Suppressor macrophage treated with lipopolysaccharide for 1 hour (primary cell): Measurements from ENCODE around the gene DCLRE1A.
"Not testable (repeated sequence)": the region's sequence is repeated elsewhere in the genome, so short reads cannot be mapped to it uniquely, and the experiment has no call there.

ENCODE experiments used
- DNase-seq, 3 donors: peaks; one replicate each; pipeline ENCODE4 v3.0.0-alpha.2; 2020 to 2022

Gene DCLRE1A

GRCh38 chr10:113857210-113857609 lies 3.3 kb upstream of the DCLRE1A start:
- DNase-seq: no peak

GRCh38 chr10:113856563-113856962 lies 2.7 kb upstream of the DCLRE1A start:
- DNase-seq: no peak

- DNase-seq: peak; percentile 80 to 86 (median 82)
Observed at GRCh38 chr10:113854761-113855588, 1.1 kb upstream of the DCLRE1A start.

DNA sequence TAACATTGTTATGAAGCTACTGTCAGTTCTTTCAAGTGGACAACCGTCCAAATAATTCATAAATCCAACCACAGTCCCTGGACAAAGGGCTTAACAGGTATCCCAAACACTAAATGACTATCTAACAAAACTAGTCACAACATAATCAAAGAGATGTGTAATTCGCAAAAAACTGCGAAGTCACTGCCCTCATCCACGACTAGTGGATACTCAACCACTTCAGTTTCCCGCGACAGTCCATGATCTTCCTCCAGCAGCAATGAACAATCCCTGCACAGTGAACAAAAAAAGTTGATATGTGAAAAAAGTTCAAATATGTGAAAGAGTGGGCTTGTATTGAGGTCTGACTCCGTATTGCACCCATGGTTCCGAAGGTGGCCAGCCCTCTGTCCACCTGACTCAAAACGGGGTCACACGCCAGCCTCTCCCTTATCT lies 287 bp downstream of the DCLRE1A start:
- DNase-seq: no peak

- DNase-seq: no peak
Observed at GRCh38 chr10:113849946-113850345, 3.9 kb downstream of the DCLRE1A start.

DNA sequence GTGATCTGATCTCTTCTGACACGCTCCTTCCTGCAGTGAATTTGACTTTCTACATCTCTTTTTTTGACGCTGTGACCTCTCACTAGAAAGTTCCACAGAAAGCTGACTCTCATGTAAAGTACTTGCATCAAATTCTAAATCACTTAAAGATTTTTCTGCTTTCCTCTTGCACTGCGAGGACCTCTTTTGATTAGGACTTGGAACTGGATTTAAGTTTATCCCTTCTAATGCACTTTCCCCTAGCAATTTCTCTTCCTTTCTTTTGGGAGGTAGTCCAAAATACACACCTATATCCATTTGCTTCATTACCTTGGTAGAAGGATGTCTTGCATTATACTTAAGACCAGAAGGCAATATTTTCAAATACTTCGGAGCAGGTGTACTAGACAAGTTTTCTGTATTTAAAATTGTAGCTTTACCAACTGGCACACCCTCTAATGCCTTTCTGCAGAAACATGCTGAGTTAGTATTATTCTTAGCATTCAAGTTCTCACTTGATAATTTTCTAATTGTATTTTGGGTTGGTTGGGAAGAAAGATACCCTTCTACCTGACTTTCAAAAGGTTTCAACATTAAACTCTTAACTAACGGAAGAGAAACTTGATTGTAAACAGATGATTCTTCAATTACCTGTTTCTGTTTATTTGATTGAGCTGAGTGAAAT lies 4.6 kb downstream of the DCLRE1A start:
- no peak for DNase-seq

- no peak for DNase-seq
Observed at GRCh38 chr10:113846036-113846435, 7.8 kb downstream of the DCLRE1A start.

DNA sequence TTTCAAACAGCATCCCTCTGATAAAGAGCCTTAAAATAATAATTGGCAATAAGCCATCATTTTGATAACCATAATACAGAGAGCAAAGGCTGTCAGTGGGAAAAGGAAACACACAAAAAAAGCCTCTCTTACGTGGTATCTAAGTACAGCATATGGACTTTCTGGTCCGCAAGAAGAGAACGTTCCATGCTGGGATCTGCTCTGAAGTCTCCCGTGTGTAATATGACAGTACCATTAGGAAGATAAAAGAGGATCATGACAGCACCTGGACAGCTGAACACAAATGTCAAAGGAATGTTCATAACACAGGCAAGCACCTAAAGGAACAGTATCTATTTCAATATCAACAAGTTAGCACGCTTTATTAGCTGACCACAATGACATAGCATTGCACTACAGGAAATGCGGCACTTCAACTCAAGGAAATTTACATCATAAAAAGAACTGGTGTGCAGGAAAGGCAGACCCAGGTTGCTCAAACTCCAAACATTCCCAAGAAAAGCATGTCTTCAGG lies 9.9 kb downstream of the DCLRE1A start:
- no peak for DNase-seq

- DNase-seq: no peak
Observed at GRCh38 chr10:113842171-113842570, 11.7 kb downstream of the DCLRE1A start.

DNA sequence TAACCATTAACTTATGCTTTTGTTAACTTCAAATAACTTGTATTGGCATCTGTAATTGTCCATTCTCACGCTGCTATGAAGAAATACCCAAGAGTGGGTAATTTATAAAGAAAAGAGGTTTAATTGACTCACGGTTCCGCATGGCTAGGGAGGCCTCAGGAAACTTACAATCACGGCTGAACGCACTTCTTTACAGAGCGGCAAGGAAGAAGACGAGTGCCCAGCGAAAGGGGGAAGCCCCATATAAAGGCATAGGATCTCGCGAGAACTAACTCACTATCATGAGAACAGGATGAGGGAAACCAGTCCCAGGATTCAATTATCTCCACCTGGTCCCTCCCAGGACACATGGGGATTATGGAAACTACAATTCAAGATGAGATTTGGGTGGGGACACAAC lies 25.3 kb downstream of the DCLRE1A start:
- not testable (repeated sequence) for DNase-seq

- no peak for DNase-seq
Observed at GRCh38 chr10:113825791-113826190, 28.1 kb downstream of the DCLRE1A start.

DNA sequence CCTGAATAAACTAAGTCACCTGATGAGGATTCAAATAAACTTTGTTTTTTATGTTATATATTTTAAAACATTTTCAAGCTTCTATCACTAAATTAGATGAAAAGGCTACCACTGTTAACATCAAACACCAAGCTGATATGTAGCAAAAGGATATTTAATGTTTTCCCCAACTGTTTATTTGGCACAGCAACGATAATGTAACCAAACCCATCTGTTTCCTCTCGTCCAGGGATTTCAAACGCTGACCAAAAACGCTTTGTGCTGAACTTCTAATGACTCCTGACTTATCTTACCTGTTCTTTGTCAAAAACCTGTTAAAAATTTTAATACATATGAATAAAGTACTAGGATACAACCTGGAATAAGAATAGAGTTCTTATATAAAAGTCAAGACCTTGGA lies 30.5 kb downstream of the DCLRE1A start:
- no peak for DNase-seq

DNA sequence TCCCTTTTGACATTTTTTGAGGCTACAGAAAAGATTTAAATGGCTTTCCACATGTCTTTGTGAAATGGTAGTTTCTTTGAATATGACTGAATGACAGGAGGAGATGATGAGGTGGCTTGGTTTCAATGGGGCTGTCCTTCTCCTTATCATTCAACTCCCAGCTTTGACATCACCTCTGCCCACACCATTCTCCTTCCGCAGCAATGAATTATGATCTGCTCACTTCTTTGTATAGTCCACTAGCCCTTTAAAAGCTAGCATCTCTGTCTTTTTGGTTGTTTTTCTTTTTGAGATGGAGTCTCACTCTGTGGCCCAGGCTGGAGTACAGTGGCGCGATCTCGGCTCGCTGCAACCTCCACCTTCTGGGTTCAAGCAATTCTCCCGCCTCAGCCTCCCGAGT lies 31.7 kb downstream of the DCLRE1A start:
- DNase-seq: no peak

- DNase-seq: not testable (repeated sequence)
Observed at GRCh38 chr10:113821306-113821705, 32.6 kb downstream of the DCLRE1A start.

DNA sequence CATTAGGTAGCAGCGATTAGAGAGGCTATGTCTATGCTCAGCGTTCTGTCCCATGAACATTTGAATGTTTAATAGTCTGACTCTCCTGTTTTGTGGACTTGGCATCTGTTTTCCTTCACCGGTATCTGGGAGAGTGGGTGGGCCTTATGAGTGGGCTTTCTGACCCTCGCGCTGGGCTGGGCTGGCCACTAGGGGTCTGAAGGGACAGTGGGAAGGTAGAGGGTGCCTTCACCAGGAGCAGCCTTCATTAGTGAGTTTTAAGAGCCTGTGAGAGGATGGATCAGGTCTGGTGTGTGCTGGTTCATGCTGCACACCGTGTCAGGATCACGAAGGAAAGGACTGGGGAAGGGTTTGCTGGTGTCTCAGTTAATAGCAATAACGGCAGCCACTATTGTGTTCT lies 33.4 kb downstream of the DCLRE1A start:
- DNase-seq: no peak

- DNase-seq: no peak
Observed at GRCh38 chr10:113819989-113820388, 33.9 kb downstream of the DCLRE1A start.

GRCh38 chr10:113814700-113815099 lies 39.2 kb downstream of the DCLRE1A start:
- not testable (repeated sequence) for DNase-seq

- DNase-seq: no peak
Observed at GRCh38 chr10:113808168-113808567, 45.7 kb downstream of the DCLRE1A start.

- no peak for DNase-seq
Observed at GRCh38 chr10:113806503-113806902, 47.4 kb downstream of the DCLRE1A start.

GRCh38 chr10:113802997-113803396 lies 50.9 kb downstream of the DCLRE1A start:
- DNase-seq: peak; percentile 24 to 26 (median 24)

- DNase-seq: no peak
Observed at GRCh38 chr10:113801569-113801968, 52.3 kb downstream of the DCLRE1A start.

DNA sequence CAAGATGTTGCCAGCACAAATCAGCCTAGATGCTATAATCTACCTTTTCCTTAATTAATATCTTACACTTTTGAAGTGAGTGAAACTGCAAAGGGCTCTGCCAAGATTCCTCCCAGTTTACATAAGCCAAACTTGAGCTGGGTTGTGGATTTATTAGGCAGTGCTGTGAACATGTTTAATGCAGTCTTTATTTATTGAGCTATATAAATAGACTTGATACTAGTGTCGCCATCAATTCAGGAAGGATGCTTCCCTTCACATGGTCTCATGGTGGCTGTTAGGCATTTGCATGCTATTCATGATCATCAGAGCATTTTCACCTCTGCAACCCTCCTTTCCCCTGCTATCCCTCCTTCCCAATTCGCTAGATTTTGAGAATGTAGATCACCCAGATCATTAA lies 62.2 kb downstream of the DCLRE1A start:
- no peak for DNase-seq

GRCh38 chr10:113788604-113789083 lies 65.2 kb downstream of the DCLRE1A start:
- peak; percentile 86 to 94 (median 93) for DNase-seq
